IMR-90 (cell line): ENCODE data around the gene TEAD1. TPM values are rescaled to one million over a fixed set of nuclear protein-coding genes. Genes with fewer than 3 reads are reported as not detected.

Experiments
- ATAC-seq: fragments of 200-7000 bp; cut with Tn5 transposase; 2 replicates; pipeline ENCODE4 v1.9.1; 2020; ENCODE audit warnings: low read depth, mild to moderate bottlenecking, moderate library complexity
- BruUV-seq: library from RNA; stranded (reverse); fragments of 400-500 nt; replicated peaks from 2 replicates; lab custom pipeline; 2021; lab: Mats Ljungman, UMichigan
- CTCF ChIA-PET: fragments of 300-600 bp; formaldehyde crosslinking; extraction: SDS; loops from one replicate; lab custom pipeline; 2021; ENCODE audit warnings: antibody characterized with exemption; lab: Yijun Ruan, JAX
- POLR2A ChIA-PET: fragments of 300-600 bp; sonication (Branson Sonifier 250); formaldehyde crosslinking; loops from one replicate; lab custom pipeline; 2022; ENCODE audit warnings: antibody characterized with exemption; ENCODE audit not compliant: unreplicated experiment; lab: Charles Lee
- DNase-seq: peaks from one replicate; pipeline ENCODE4 v3.0.0; 2013
- H2AFZ ChIP-seq: replicated peaks from 2 replicates; pipeline ENCODE3; 2013; ENCODE audit warnings: low read length, mild to moderate bottlenecking; ENCODE audit not compliant: poor library complexity
- H2AK5ac ChIP-seq: 2 replicates; pipeline ENCODE4 v1.6.1; 2013; ENCODE audit warnings: low read depth, low read length, inconsistent platforms
- H2AK9ac ChIP-seq: replicated peaks from 2 replicates; pipeline ENCODE3; 2013; ENCODE audit warnings: mild to moderate bottlenecking, low read depth, low read length, moderate library complexity; ENCODE audit not compliant: poor library complexity
- H2BK120ac ChIP-seq: 2 replicates; pipeline ENCODE4 v1.6.1; 2013; ENCODE audit warnings: low read depth, low read length, inconsistent platforms
- H2BK15ac ChIP-seq: 3 replicates; pipeline ENCODE4 v1.6.1; 2013; ENCODE audit warnings: low read depth, low read length, inconsistent platforms
- H2BK20ac ChIP-seq: 2 replicates; pipeline ENCODE4 v1.6.1; 2013; ENCODE audit warnings: low read depth, mild to moderate bottlenecking, inconsistent platforms, low read length, moderate library complexity
- H2BK5ac ChIP-seq: 2 replicates; pipeline ENCODE4 v1.6.1; 2013; ENCODE audit warnings: mild to moderate bottlenecking, low read depth, low read length, inconsistent platforms; ENCODE audit not compliant: poor library complexity, severe bottlenecking
- H3K14ac ChIP-seq: replicated peaks from 2 replicates; pipeline ENCODE4 v1.6.1; 2013; ENCODE audit warnings: low read depth, low read length, inconsistent platforms
- H3K18ac ChIP-seq: 2 replicates; pipeline ENCODE4 v1.6.1; 2013; ENCODE audit warnings: low read depth, low read length, control low read depth
- H3K23ac ChIP-seq: 2 replicates; pipeline ENCODE4 v1.6.1; 2013; ENCODE audit warnings: low read depth, low read length, inconsistent platforms
- H3K27ac ChIP-seq: 2 replicates; pipeline ENCODE4 v1.5.1; 2013; ENCODE audit warnings: mild to moderate bottlenecking, control low read depth, low read length; ENCODE audit not compliant: insufficient read depth
- H3K27me3 ChIP-seq: 2 replicates; pipeline ENCODE4 v1.6.1; 2013; ENCODE audit warnings: low read length; ENCODE audit not compliant: control insufficient read depth, insufficient read depth
- H3K36me3 ChIP-seq: 2 replicates; pipeline ENCODE4 v1.6.1; 2013; ENCODE audit warnings: low read length, mixed read lengths; ENCODE audit not compliant: control insufficient read depth, insufficient read depth
- H3K4ac ChIP-seq: 2 replicates; pipeline ENCODE4 v1.6.1; 2013; ENCODE audit warnings: low read depth, low read length, inconsistent platforms
- H3K4me1 ChIP-seq: 2 replicates; pipeline ENCODE4 v1.6.1; 2013; ENCODE audit warnings: low read length, mixed read lengths; ENCODE audit not compliant: control insufficient read depth, insufficient read depth
- H3K4me2 ChIP-seq: 2 replicates; pipeline ENCODE4 v1.6.1; 2013; ENCODE audit warnings: low read depth, mild to moderate bottlenecking, control low read depth, low read length, moderate library complexity
- H3K4me3 ChIP-seq: 2 replicates; pipeline ENCODE4 v1.5.1; 2013; ENCODE audit warnings: low read depth, mild to moderate bottlenecking, control low read depth, low read length, moderate library complexity; ENCODE audit not compliant: insufficient read depth
- H3K56ac ChIP-seq: 2 replicates; pipeline ENCODE4 v1.6.1; 2013; ENCODE audit warnings: low read length, inconsistent platforms; ENCODE audit not compliant: insufficient read depth; ENCODE audit errors: extremely low read depth
- H3K79me1 ChIP-seq, 2 experiments: 2 replicates each; pipeline ENCODE4 v1.6.1; 2013; ENCODE audit warnings: low read length in 2 of 2, inconsistent platforms in 1 of 2, low read depth in 1 of 2
- H3K9ac ChIP-seq: 2 replicates; pipeline ENCODE4 v1.6.1; 2013; ENCODE audit warnings: low read depth, low read length, control low read depth
- H3K9me1 ChIP-seq: 2 replicates; pipeline ENCODE4 v1.6.1; 2013; ENCODE audit warnings: low read length, inconsistent platforms; ENCODE audit not compliant: insufficient read depth
- H3K9me3 ChIP-seq: 2 replicates; pipeline ENCODE4 v1.6.1; 2013; ENCODE audit warnings: low read length; ENCODE audit not compliant: control insufficient read depth, insufficient read depth
- H4K20me1 ChIP-seq: 2 replicates; pipeline ENCODE4 v1.6.1; 2013; ENCODE audit warnings: low read length, inconsistent platforms; ENCODE audit not compliant: insufficient read depth
- H4K5ac ChIP-seq: 2 replicates; pipeline ENCODE4 v1.6.1; 2013; ENCODE audit warnings: mild to moderate bottlenecking, low read depth, low read length, control low read depth
- H4K8ac ChIP-seq, 2 experiments: 2 replicates each; pipeline ENCODE4 v1.6.1; 2013; ENCODE audit warnings: low read depth in 2 of 2, low read length in 2 of 2, control low read depth in 1 of 2, inconsistent platforms in 1 of 2
- H4K91ac ChIP-seq: 2 replicates; pipeline ENCODE4 v1.6.1; 2013; ENCODE audit warnings: low read depth, low read length, inconsistent platforms; ENCODE audit not compliant: insufficient read depth
- MXI1 ChIP-seq: IDR thresholded peaks from 2 replicates; pipeline ENCODE4 v1.6.1; 2012; ENCODE audit warnings: low read depth, mild to moderate bottlenecking, low read length, moderate library complexity, borderline replicate concordance
- WGBS, 2 experiments: methylation state at CpG; one replicate each; pipeline versions ENCODE4 v1.1.5 to v1.1.7; 2013; ENCODE audit warnings: missing lambda C conversion rate in 2 of 2; ENCODE audit not compliant: insufficient read length in 1 of 2; ENCODE audit errors: extremely low coverage in 2 of 2; 5-methylcytosine and 5-hydroxymethylcytosine counted together
- dilution Hi-C: fragments of 300-500 bp; cut with HindIII; formaldehyde crosslinking; loops from one replicate; pipeline ENCODE4 v1.14.3; 2018; ENCODE audit warnings: low sequenced_read_pairs; ENCODE audit not compliant: unreplicated experiment
- in situ Hi-C: fragments of 300-500 bp; cut with MboI; formaldehyde crosslinking; loops from 3 replicates; pipeline ENCODE4 v1.14.3; 2019; ENCODE audit warnings: low sequenced_read_pairs, inconsistent platforms, mixed read lengths
- intact Hi-C: fragments of 100-400 bp; cut with micrococcal nuclease; formaldehyde crosslinking; loops from 2 replicates; pipeline ENCODE4 v1.10.0; 2022
- polyA plus RNA-seq, 3 experiments: library from polyadenylated mRNA; depleted of rRNA; stranded (reverse); fragments of >200 nt; gene quantifications; 2 replicates each; pipeline ENCODE4 v1.2.3, GENCODE V29; 2012; ENCODE audit warnings: low replicate concordance in 1 of 3
- total RNA-seq: library from RNA; depleted of rRNA; stranded (reverse); fragments of >200 nt; gene quantifications from 2 replicates; pipeline ENCODE4 v1.2.3, GENCODE V29; 2012
- TF ChIP-seq, protein P1 (sequence below): fragments of 150-350 bp; IDR thresholded peaks from 2 replicates; pipeline ENCODE4 v1.6.1; 2017; ENCODE audit warnings: mild to moderate bottlenecking, antibody characterized with exemption, low read length, low read depth

The TEAD1 gene
- total and polyA plus RNA-seq, 2 of the 4 experiments (the other 2 are of a cell fraction) = 51.8 to 69.2 TPM

DNA sequence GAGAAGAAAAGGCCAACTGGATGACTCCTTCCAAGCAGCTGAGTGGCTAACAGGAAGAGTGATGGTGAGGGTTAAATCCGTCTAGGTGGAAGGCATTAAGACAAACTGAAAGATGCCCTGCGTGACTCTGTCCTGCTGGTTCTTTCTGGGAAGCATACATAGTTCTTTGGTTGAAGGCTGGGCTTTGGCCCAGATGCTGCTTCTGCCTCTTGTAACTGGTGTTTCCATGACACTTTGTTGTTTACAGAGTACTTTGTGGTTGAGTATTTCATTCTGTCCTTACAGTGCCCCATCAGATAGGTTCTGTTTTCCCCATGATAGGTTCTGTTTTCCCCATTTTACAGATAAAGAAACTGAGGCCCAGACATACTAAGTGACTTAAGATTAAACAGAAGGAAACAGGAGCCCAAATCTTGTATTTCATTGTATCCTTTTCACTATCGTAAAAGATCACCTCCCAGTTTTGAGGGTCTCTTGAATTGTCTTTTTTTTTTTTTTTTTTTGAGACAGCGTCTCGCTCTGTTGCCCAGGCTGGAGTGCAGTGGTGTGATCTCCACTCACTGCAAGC, 210.6 kb downstream of the TEAD1 start:
- Histone ChIP-seq H3K4me3 (no peak overlapping the region), H4K91ac (no peak overlapping the region), H3K9ac (no peak overlapping the region), H3K18ac (no peak overlapping the region), H4K8ac (no peak overlapping the region), H2AFZ (no peak overlapping the region), H4K20me1 (peaks cover 29% of the 10 kb centered on the region), H3K36me3 (peaks cover 49% of the 10 kb centered on the region), H3K4me2 (no peak overlapping the region), H2BK20ac (no peak overlapping the region), H3K4ac (no peak overlapping the region), H3K9me3 (no peaks in the 10 kb centered on the region), H3K27ac (no peak overlapping the region), H2BK15ac (no peak overlapping the region), H4K5ac (no peak overlapping the region), H3K4me1 (peaks cover 10% of the 10 kb centered on the region), H2AK9ac (no peak overlapping the region), H3K79me1 (peaks cover 35 to 72% of the 10 kb centered on the region in 2 experiments), H3K14ac (no peak overlapping the region), H2BK5ac (no peak overlapping the region), H3K56ac (no peak overlapping the region), H2AK5ac (no peak overlapping the region), H3K23ac (no peak overlapping the region), H3K27me3 (no peaks in the 10 kb centered on the region), H3K9me1 (peaks cover 14% of the 10 kb centered on the region), H2BK120ac (no peak overlapping the region)
- TF ChIP-seq, protein P1, sequence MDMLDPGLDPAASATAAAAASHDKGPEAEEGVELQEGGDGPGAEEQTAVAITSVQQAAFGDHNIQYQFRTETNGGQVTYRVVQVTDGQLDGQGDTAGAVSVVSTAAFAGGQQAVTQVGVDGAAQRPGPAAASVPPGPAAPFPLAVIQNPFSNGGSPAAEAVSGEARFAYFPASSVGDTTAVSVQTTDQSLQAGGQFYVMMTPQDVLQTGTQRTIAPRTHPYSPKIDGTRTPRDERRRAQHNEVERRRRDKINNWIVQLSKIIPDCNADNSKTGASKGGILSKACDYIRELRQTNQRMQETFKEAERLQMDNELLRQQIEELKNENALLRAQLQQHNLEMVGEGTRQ = no peak
- no peak for TF ChIP-seq MXI1
- CTCF ChIA-PET = interaction anchor here (0.9 kb wide), 1 partner anchor 206 kb away, joined by 4 read pairs; no protein-coding TSS in a partner anchor
- no TSS peak for BruUV-seq
- in situ Hi-C loops = loop anchor here (5.0 to 10.0 kb wide), 2 partner anchors 208 to 560 kb away; no protein-coding TSS in a partner anchor
- ATAC-seq (no peak; the same call in 1 of the 2 replicates), DNase-seq (no peak)
- POLR2A ChIA-PET = no interaction called here
- intact Hi-C loops = no loop called here
- WGBS, 2 experiments = 71% methylated on average over 2 of the region's 5 CpGs; no CpG with 5 or more reads in 1 of the 2 experiments
- dilution Hi-C loops = loop anchor here (25.0 kb wide), 1 partner anchor 198 kb away; no protein-coding TSS in a partner anchor
